Fibroblast of villous mesenchyme (primary cell): Measurements from ENCODE around the gene IL2. TPM values are rescaled to one million over a fixed set of nuclear protein-coding genes. Genes with fewer than 3 reads are reported as not detected.

Experiments
- DNase-seq: peaks from one replicate; pipeline ENCODE4 v3.0.0-alpha.2; 2010; ENCODE audit warnings: low read depth
- H3K4me3 ChIP-seq: 2 replicates; pipeline ENCODE4 v1.5.1; 2011; ENCODE audit warnings: low read depth, mild to moderate bottlenecking, low read length
- total RNA-seq: library from RNA; depleted of rRNA; stranded (reverse); fragments of >200 nt; gene quantifications from 2 replicates; pipeline ENCODE4 v1.2.3, GENCODE V29; 2012
- TF ChIP-seq, protein P1 (sequence below): IDR thresholded peaks from 2 replicates; pipeline ENCODE4 v1.5.1; 2012; ENCODE audit warnings: low read depth, mild to moderate bottlenecking, low read length; ENCODE audit not compliant: insufficient read depth

IL2 gene
- total RNA-seq, 1 donor = not detected

GRCh38 chr4:122403861-122404260 lies 52.7 kb downstream of the IL2 start:
- H3K4me3 ChIP-seq = no peak overlapping the region
- DNase-seq = no peak
- TF ChIP-seq, protein P1, sequence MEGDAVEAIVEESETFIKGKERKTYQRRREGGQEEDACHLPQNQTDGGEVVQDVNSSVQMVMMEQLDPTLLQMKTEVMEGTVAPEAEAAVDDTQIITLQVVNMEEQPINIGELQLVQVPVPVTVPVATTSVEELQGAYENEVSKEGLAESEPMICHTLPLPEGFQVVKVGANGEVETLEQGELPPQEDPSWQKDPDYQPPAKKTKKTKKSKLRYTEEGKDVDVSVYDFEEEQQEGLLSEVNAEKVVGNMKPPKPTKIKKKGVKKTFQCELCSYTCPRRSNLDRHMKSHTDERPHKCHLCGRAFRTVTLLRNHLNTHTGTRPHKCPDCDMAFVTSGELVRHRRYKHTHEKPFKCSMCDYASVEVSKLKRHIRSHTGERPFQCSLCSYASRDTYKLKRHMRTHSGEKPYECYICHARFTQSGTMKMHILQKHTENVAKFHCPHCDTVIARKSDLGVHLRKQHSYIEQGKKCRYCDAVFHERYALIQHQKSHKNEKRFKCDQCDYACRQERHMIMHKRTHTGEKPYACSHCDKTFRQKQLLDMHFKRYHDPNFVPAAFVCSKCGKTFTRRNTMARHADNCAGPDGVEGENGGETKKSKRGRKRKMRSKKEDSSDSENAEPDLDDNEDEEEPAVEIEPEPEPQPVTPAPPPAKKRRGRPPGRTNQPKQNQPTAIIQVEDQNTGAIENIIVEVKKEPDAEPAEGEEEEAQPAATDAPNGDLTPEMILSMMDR = no peak

Other genes with a start within 250 kb of the IL2 start
- not detected in 2 replicates for gene ADAD1, start 77.7 kb downstream of the IL2 start, total RNA-seq
- not detected in 2 replicates for gene IL21, start 164.3 kb upstream of the IL2 start, total RNA-seq